Measurements from ENCODE around the gene ATP8B4. TPM values are rescaled to one million over a fixed set of nuclear protein-coding genes. Genes with fewer than 3 reads are reported as not detected.

The ATP8B4 gene
- total and polyA plus RNA-seq, 5 donors from 2014 or later, result 2.8 TPM; not detected in 4

DNA sequence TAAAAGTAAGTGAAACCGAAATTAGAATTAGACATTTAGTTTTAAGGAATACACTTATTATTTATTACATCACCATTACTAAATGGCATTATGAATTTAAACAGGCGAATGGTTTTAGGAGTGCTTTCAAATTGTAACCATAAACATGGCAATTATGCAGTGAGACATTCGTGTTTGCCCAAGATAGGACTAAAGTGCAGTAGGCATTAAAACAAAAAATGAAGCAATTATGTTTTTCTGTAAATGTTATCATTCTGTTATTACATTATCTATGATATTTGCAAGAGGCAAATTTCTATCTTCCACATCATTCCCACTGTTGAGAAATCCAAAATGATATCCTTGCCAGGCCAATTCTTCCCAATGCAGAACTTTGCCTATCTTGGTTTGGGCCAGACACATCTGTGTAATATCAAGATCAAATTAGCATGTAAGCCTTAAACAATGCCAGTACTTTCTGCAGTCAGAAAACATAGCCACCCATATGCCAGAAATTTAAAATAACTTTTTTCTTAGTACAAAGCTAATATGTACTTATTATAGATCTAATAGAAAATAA is 156.9 kb downstream of the ATP8B4 start:
- no peaks in the 10 kb centered on the region for H3K36me3 Mint-ChIP-seq
- no peak overlapping the region for H3K4me3 Mint-ChIP-seq
- H3K27ac Mint-ChIP-seq, result no peak overlapping the region
- ATAC-seq (ENCODE audit: low read depth in 2 of 2) (no peak), DNase-seq (no peak)
- no peak overlapping the region for H3K4me3 ChIP-seq (ENCODE audit: low read depth, low read length)
- peaks cover 0 to 21% (median 5%) of the 10 kb centered on the region in 7 donors for H3K9me3 Mint-ChIP-seq
- H3K27ac ChIP-seq (ENCODE audit: insufficient read depth, low read length, poor library complexity, severe bottlenecking), result no peak overlapping the region
- no peaks in the 10 kb centered on the region for H3K4me1 ChIP-seq (ENCODE audit: control insufficient read depth, insufficient read depth, low read length, poor library complexity, severe bottlenecking)
- H3K4me1 Mint-ChIP-seq, result no peaks in the 10 kb centered on the region
- H3K27me3 Mint-ChIP-seq, result peaks cover 4% of the 10 kb centered on the region
- no peaks in the 10 kb centered on the region for H3K36me3 ChIP-seq (ENCODE audit: control insufficient read depth, insufficient read depth, low read length)
- peaks cover 2% of the 10 kb centered on the region for H3K27me3 ChIP-seq (ENCODE audit: control insufficient read depth, insufficient read depth, low read length)
- peaks cover 0 to 10% of the 10 kb centered on the region in 2 experiments for H3K9me3 ChIP-seq (ENCODE audit: control insufficient read depth in 2 of 2, low read length in 2 of 2)

DNA sequence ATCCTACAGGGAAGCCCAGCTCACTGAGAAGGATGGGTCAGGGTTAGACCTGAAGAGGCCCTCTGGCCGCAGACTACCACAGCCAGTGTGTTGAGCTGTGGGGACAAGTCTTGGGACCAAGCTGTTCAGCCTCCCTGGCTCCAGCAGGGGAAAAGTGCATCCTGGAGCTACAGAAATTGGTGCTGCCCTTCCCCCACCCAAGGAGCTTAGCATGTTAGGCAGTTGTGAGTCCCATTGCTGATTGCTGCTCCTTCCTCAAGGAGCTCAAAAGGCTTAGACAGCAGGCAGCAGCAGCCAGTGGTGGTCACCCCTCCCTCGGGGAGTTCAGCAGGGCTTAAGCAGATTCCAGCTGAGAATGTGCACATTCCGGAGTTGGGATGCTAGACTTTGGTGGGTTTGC is 165.6 kb downstream of the ATP8B4 start:
- H3K27me3 Mint-ChIP-seq, result no peaks in the 10 kb centered on the region
- no peaks in the 10 kb centered on the region for H3K36me3 Mint-ChIP-seq
- Histone ChIP-seq H3K36me3 (ENCODE audit: control insufficient read depth, insufficient read depth, low read length) (no peaks in the 10 kb centered on the region), H3K27ac (ENCODE audit: insufficient read depth, low read length, poor library complexity, severe bottlenecking) (no peak overlapping the region), H3K27me3 (ENCODE audit: control insufficient read depth, insufficient read depth, low read length) (no peaks in the 10 kb centered on the region), H3K4me3 (ENCODE audit: low read depth, low read length) (no peak overlapping the region), H3K4me1 (ENCODE audit: control insufficient read depth, insufficient read depth, low read length, poor library complexity, severe bottlenecking) (no peaks in the 10 kb centered on the region), H3K9me3 (ENCODE audit: control insufficient read depth in 2 of 2, low read length in 2 of 2) (peaks cover 0 to 2% of the 10 kb centered on the region in 2 experiments)
- DNase-seq (no peak), ATAC-seq (ENCODE audit: low read depth in 2 of 2) (no peak)
- no peak overlapping the region for H3K4me3 Mint-ChIP-seq
- peaks cover 3 to 19% (median 6%) of the 10 kb centered on the region in 7 donors for H3K9me3 Mint-ChIP-seq
- no peaks in the 10 kb centered on the region for H3K4me1 Mint-ChIP-seq
- H3K27ac Mint-ChIP-seq, result no peak overlapping the region

DNA sequence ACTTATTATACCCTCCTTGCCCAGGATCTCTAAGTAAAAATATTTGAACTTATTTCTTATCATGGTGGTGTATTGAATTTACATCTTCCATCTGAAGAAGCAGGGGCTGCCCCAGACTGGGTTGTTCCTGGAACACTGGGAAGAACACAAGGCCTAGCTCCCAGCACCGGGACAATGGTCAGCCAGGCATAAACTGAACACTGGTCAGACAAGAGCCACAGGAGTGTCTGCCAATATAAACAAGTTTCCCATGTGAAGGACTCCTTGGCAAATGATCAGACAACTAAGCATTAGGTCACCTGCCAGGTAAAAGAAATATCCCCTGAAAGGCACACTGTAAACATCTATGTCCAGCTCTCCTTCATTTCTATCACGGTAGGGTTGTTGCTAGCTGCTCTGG is 172.4 kb downstream of the ATP8B4 start:
- no peak overlapping the region for H3K27ac ChIP-seq (ENCODE audit: insufficient read depth, low read length, poor library complexity, severe bottlenecking)
- no peak for ATAC-seq (ENCODE audit: low read depth in 2 of 2)
- no peak for DNase-seq
- H3K27me3 ChIP-seq (ENCODE audit: control insufficient read depth, insufficient read depth, low read length), result no peaks in the 10 kb centered on the region
- Mint-ChIP-seq H3K4me1 (no peaks in the 10 kb centered on the region), H3K27me3 (no peaks in the 10 kb centered on the region), H3K27ac (no peak overlapping the region), H3K36me3 (no peaks in the 10 kb centered on the region), H3K4me3 (no peak overlapping the region), H3K9me3 (peaks cover 0 to 39% (median 6%) of the 10 kb centered on the region in 7 donors)
- H3K36me3 ChIP-seq (ENCODE audit: control insufficient read depth, insufficient read depth, low read length), result no peaks in the 10 kb centered on the region
- peaks cover 0 to 8% of the 10 kb centered on the region in 2 experiments for H3K9me3 ChIP-seq (ENCODE audit: control insufficient read depth in 2 of 2, low read length in 2 of 2)
- H3K4me1 ChIP-seq (ENCODE audit: control insufficient read depth, insufficient read depth, low read length, poor library complexity, severe bottlenecking), result no peaks in the 10 kb centered on the region
- no peak overlapping the region for H3K4me3 ChIP-seq (ENCODE audit: low read depth, low read length)

DNA sequence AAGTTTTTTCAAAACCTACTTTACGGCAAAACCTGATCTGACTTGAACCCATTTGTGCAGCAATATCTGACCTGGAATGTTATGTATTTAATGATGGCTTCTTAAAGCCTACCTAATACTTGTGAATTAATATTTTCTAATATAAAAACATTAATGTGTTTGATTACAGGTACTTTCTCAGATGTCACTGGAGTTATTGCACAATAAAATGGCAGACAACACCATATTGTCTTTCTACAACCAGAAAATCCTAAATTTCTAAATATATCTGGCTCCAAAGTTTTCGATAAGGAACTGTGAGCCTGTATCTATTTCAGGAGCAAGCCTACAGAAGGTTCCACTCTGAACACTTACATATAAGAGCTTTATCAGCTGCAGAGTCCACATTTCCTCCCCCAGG is 184.5 kb downstream of the ATP8B4 start:
- H3K36me3 ChIP-seq (ENCODE audit: control insufficient read depth, insufficient read depth, low read length), result no peaks in the 10 kb centered on the region

DNA sequence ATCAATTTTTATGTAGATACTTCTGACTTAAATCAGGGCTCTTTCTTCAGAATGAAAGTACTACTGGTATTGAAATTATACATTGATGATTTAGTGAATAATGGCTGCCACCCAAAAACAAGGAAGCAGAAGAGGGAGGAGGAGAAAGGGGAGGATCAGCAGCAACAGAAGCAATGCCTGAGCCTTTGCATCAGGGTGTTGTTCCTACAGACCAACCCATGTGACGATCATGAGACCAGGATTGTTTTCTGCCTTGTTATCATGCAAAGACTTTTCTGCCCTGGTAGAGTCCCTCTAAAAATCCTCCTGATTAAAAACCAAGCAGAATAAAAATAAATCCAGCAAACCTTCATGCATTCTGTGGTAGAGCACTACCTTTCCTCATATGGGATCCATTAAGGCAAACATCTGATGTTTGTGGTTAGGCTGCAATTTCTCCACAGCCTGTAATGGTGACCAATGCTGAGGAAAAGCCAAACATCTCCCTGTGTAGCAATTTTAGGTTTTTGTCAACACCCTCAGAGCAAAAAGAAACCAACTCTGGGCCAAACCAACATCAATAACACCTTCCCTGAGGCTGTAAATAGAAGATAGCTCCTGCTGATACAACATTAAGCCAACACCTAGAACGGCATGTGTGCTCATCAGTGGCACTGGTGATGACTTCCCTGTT is 191.7 kb downstream of the ATP8B4 start:
- Histone ChIP-seq H3K27me3 (ENCODE audit: control insufficient read depth, insufficient read depth, low read length) (no peaks in the 10 kb centered on the region), H3K4me3 (ENCODE audit: low read depth, low read length) (no peak overlapping the region), H3K4me1 (ENCODE audit: control insufficient read depth, insufficient read depth, low read length, poor library complexity, severe bottlenecking) (no peaks in the 10 kb centered on the region), H3K36me3 (ENCODE audit: control insufficient read depth, insufficient read depth, low read length) (no peaks in the 10 kb centered on the region), H3K27ac (ENCODE audit: insufficient read depth, low read length, poor library complexity, severe bottlenecking) (no peak overlapping the region), H3K9me3 (ENCODE audit: control insufficient read depth in 2 of 2, low read length in 2 of 2) (no peaks in the 10 kb centered on the region)
- H3K36me3 Mint-ChIP-seq, result no peaks in the 10 kb centered on the region
- H3K27me3 Mint-ChIP-seq, result no peaks in the 10 kb centered on the region
- H3K4me1 Mint-ChIP-seq, result no peaks in the 10 kb centered on the region
- no peaks in the 10 kb centered on the region for H3K9me3 Mint-ChIP-seq
- no peak overlapping the region for H3K27ac Mint-ChIP-seq
- DNase-seq (no peak), ATAC-seq (ENCODE audit: low read depth in 2 of 2) (no peak)
- no peak overlapping the region for H3K4me3 Mint-ChIP-seq

More for the DNA sequence above, 184.5 kb downstream of the ATP8B4 start:
- Mint-ChIP-seq H3K27ac (no peak overlapping the region), H3K27me3 (no peaks in the 10 kb centered on the region), H3K4me3 (no peak overlapping the region), H3K36me3 (no peaks in the 10 kb centered on the region), H3K4me1 (no peaks in the 10 kb centered on the region), H3K9me3 (peaks cover 0 to 10% (median 1%) of the 10 kb centered on the region in 7 donors)
- peaks cover 3% of the 10 kb centered on the region for H3K27me3 ChIP-seq (ENCODE audit: control insufficient read depth, insufficient read depth, low read length)
- H3K4me1 ChIP-seq (ENCODE audit: control insufficient read depth, insufficient read depth, low read length, poor library complexity, severe bottlenecking), result no peaks in the 10 kb centered on the region
- H3K27ac ChIP-seq (ENCODE audit: insufficient read depth, low read length, poor library complexity, severe bottlenecking), result no peak overlapping the region
- no peak overlapping the region for H3K4me3 ChIP-seq (ENCODE audit: low read depth, low read length)
- H3K9me3 ChIP-seq (ENCODE audit: control insufficient read depth in 2 of 2, low read length in 2 of 2), result peaks cover 0 to under 1% of the 10 kb centered on the region in 2 experiments
- no peak for ATAC-seq (ENCODE audit: low read depth in 2 of 2)
- DNase-seq, result no peak

DNA sequence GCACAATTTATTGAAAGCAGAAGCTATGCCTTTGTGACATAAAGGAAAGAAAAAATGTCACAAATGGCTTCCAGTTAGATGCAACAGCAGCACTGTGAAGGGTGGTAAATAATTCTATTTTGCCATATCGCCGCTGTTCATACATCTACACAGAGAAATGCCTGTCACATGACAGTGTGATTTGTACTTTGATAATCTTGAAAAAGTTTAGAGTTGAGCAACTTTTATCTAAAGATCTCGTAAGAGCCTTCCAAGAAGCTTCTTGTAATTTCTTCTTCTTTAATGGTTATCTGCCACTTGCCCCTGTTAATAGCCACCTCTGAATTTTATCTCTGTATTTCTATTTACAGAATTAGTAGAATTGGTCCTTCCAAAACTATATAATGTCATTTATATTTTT is 192.3 kb downstream of the ATP8B4 start:
- no peak for ATAC-seq (ENCODE audit: low read depth in 2 of 2)
- Histone ChIP-seq H3K4me1 (ENCODE audit: control insufficient read depth, insufficient read depth, low read length, poor library complexity, severe bottlenecking) (no peaks in the 10 kb centered on the region), H3K9me3 (ENCODE audit: control insufficient read depth in 2 of 2, low read length in 2 of 2) (no peaks in the 10 kb centered on the region), H3K4me3 (ENCODE audit: low read depth, low read length) (no peak overlapping the region), H3K36me3 (ENCODE audit: control insufficient read depth, insufficient read depth, low read length) (no peaks in the 10 kb centered on the region), H3K27ac (ENCODE audit: insufficient read depth, low read length, poor library complexity, severe bottlenecking) (no peak overlapping the region), H3K27me3 (ENCODE audit: control insufficient read depth, insufficient read depth, low read length) (no peaks in the 10 kb centered on the region)
- Mint-ChIP-seq H3K4me3 (no peak overlapping the region), H3K27ac (no peak overlapping the region), H3K4me1 (no peaks in the 10 kb centered on the region), H3K36me3 (no peaks in the 10 kb centered on the region), H3K9me3 (no peaks in the 10 kb centered on the region), H3K27me3 (no peaks in the 10 kb centered on the region)
- no peak for DNase-seq

DNA sequence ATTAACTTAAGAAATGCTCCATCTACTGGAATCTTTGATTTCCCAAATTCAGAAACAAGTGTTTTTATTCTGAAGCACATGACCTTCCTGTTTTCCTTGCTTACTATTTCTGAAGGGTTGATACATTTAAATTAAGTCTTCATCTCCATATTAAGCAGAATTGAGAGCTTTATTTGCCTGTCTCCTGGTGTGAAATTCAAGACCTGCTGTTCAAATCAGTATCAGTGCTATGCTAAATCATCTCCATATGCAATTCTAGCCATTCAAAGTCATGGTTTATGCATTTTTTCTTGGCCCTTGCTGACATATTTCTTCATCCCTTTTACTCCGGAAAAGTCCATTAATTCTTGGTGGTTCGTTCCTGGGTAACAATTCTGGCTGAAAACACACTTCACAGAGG is 195.4 kb downstream of the ATP8B4 start:
- Histone ChIP-seq H3K4me3 (ENCODE audit: low read depth, low read length) (no peak overlapping the region), H3K4me1 (ENCODE audit: control insufficient read depth, insufficient read depth, low read length, poor library complexity, severe bottlenecking) (no peaks in the 10 kb centered on the region), H3K36me3 (ENCODE audit: control insufficient read depth, insufficient read depth, low read length) (no peaks in the 10 kb centered on the region), H3K27me3 (ENCODE audit: control insufficient read depth, insufficient read depth, low read length) (no peaks in the 10 kb centered on the region), H3K9me3 (ENCODE audit: control insufficient read depth in 2 of 2, low read length in 2 of 2) (no peaks in the 10 kb centered on the region), H3K27ac (ENCODE audit: insufficient read depth, low read length, poor library complexity, severe bottlenecking) (no peak overlapping the region)
- ATAC-seq (ENCODE audit: low read depth in 2 of 2), result no peak
- DNase-seq, result no peak
- H3K4me1 Mint-ChIP-seq, result no peaks in the 10 kb centered on the region
- H3K27ac Mint-ChIP-seq, result no peak overlapping the region
- no peak overlapping the region for H3K4me3 Mint-ChIP-seq
- no peaks in the 10 kb centered on the region for H3K36me3 Mint-ChIP-seq
- H3K9me3 Mint-ChIP-seq, result peaks cover 0 to 3% (median 0%) of the 10 kb centered on the region in 7 donors
- H3K27me3 Mint-ChIP-seq, result no peaks in the 10 kb centered on the region

DNA sequence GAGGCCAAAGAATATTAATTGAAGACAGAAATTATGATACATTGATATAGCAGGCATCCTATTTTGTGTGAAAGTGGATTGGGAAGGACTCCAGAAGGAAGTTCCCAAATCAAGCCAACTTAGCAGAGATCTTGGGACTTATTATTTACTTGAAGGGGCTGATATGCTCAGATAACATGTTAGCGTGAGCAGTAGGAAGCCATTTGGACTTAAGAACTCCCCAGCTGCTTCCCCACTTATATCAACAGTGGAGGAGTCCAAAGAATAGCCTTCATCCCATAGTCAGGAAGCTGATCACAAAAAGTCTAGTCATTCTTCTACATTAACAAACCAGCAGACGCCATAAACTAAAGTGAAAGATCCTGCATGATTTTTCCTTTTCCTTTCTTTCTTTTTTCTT is 200.0 kb downstream of the ATP8B4 start:
- H3K9me3 ChIP-seq (ENCODE audit: control insufficient read depth in 2 of 2, low read length in 2 of 2), result no peaks in the 10 kb centered on the region
- ATAC-seq (ENCODE audit: low read depth in 2 of 2), result no peak
- H3K36me3 ChIP-seq (ENCODE audit: control insufficient read depth, insufficient read depth, low read length), result no peaks in the 10 kb centered on the region
- peaks cover 4% of the 10 kb centered on the region for H3K27me3 Mint-ChIP-seq
- H3K4me3 Mint-ChIP-seq, result no peak overlapping the region
- no peaks in the 10 kb centered on the region for H3K36me3 Mint-ChIP-seq
- no peaks in the 10 kb centered on the region for H3K4me1 ChIP-seq (ENCODE audit: control insufficient read depth, insufficient read depth, low read length, poor library complexity, severe bottlenecking)
- H3K4me1 Mint-ChIP-seq, result no peaks in the 10 kb centered on the region
- DNase-seq, result no peak
- H3K27ac ChIP-seq (ENCODE audit: insufficient read depth, low read length, poor library complexity, severe bottlenecking), result no peak overlapping the region
- H3K4me3 ChIP-seq (ENCODE audit: low read depth, low read length), result no peak overlapping the region
- H3K27ac Mint-ChIP-seq, result no peak overlapping the region
- H3K27me3 ChIP-seq (ENCODE audit: control insufficient read depth, insufficient read depth, low read length), result no peaks in the 10 kb centered on the region
- H3K9me3 Mint-ChIP-seq, result peaks cover 0 to 3% (median 1%) of the 10 kb centered on the region in 7 donors

Measured in CD4-positive, CD25-positive, alpha-beta regulatory T cell (primary cell).